ENCODE results near the gene MRPL40.

The MRPL40 gene

GRCh38 chr22:19407649-19408606 is 24.4 kb upstream of the MRPL40 start:
- Histone ChIP-seq H3K27me3 (replicated peaks) (no peaks in the 10 kb centered on the region), H3K27ac (no peak overlapping the region), H3K36me3 (replicated peaks) (peaks cover 52% of the 10 kb centered on the region), H3K4me3 (ENCODE audit: low read depth, low read length) (no peak overlapping the region)
- in situ Hi-C loops (cut with HindIII; ENCODE audit: low pct_ligation_motif_present, low sequenced_read_pairs) = no loop called here
- DNase-seq = no peak
- TF ChIP-seq, protein P1, sequence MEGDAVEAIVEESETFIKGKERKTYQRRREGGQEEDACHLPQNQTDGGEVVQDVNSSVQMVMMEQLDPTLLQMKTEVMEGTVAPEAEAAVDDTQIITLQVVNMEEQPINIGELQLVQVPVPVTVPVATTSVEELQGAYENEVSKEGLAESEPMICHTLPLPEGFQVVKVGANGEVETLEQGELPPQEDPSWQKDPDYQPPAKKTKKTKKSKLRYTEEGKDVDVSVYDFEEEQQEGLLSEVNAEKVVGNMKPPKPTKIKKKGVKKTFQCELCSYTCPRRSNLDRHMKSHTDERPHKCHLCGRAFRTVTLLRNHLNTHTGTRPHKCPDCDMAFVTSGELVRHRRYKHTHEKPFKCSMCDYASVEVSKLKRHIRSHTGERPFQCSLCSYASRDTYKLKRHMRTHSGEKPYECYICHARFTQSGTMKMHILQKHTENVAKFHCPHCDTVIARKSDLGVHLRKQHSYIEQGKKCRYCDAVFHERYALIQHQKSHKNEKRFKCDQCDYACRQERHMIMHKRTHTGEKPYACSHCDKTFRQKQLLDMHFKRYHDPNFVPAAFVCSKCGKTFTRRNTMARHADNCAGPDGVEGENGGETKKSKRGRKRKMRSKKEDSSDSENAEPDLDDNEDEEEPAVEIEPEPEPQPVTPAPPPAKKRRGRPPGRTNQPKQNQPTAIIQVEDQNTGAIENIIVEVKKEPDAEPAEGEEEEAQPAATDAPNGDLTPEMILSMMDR (IDR thresholded peaks at IDR 0.05; ENCODE audit: low read depth, low read length, missing control alignments) = no peak

GRCh38 chr22:19410941-19411689 is 21.2 kb upstream of the MRPL40 start:
- Histone ChIP-seq H3K27me3 (replicated peaks) (no peaks in the 10 kb centered on the region), H3K4me3 (ENCODE audit: low read depth, low read length) (no peak overlapping the region), H3K27ac (no peak overlapping the region), H3K36me3 (replicated peaks) (peaks cover 36% of the 10 kb centered on the region)
- no peak for DNase-seq
- in situ Hi-C loops (cut with HindIII; ENCODE audit: low pct_ligation_motif_present, low sequenced_read_pairs) = no loop called here
- TF ChIP-seq, protein P1 (IDR thresholded peaks at IDR 0.05; ENCODE audit: low read depth, low read length, missing control alignments) = no peak

DNA sequence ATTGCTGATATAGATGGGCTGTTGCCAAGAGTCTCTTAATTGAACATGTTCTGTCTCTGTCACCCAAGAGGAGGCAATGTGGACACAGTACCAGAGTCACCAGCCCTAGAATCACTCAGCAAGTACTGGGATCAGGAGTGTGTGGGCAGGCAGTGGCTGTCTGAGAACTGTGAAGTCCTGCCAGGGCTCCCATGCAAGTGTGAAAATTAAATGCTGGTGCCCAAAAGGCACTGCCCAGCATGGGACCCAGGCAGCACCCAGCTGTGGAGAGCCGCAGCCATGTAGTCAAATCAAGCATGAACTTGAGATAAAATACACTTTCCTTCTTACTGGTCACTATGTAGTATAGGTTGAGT is 20.7 kb upstream of the MRPL40 start:
- TF ChIP-seq, protein P1 (IDR thresholded peaks at IDR 0.05; ENCODE audit: low read depth, low read length, missing control alignments) = no peak
- peaks cover 31% of the 10 kb centered on the region for H3K36me3 ChIP-seq (replicated peaks)
- DNase-seq = no peak
- in situ Hi-C loops (cut with HindIII; ENCODE audit: low pct_ligation_motif_present, low sequenced_read_pairs) = no loop called here
- no peaks in the 10 kb centered on the region for H3K27me3 ChIP-seq (replicated peaks)
- H3K4me3 ChIP-seq (ENCODE audit: low read depth, low read length) = no peak overlapping the region
- no peak overlapping the region for H3K27ac ChIP-seq

- peaks cover 24% of the 10 kb centered on the region for H3K36me3 ChIP-seq (replicated peaks)
- TF ChIP-seq, protein P1 (IDR thresholded peaks at IDR 0.05; ENCODE audit: low read depth, low read length, missing control alignments) = no peak
- in situ Hi-C loops (cut with HindIII; ENCODE audit: low pct_ligation_motif_present, low sequenced_read_pairs) = no loop called here
These were observed 19.9 kb upstream of the MRPL40 start for GRCh38 chr22:19412478-19412877.

GRCh38 chr22:19412923-19413322 is 19.4 kb upstream of the MRPL40 start:
- in situ Hi-C loops (cut with HindIII; ENCODE audit: low pct_ligation_motif_present, low sequenced_read_pairs) = no loop called here
- Histone ChIP-seq H3K27me3 (replicated peaks) (no peaks in the 10 kb centered on the region), H3K36me3 (replicated peaks) (peaks cover 20% of the 10 kb centered on the region), H3K27ac (no peak overlapping the region), H3K4me3 (ENCODE audit: low read depth, low read length) (no peak overlapping the region)
- no peak for DNase-seq
- TF ChIP-seq, protein P1 (IDR thresholded peaks at IDR 0.05; ENCODE audit: low read depth, low read length, missing control alignments) = no peak

More at GRCh38 chr22:19412478-19412877, 19.9 kb upstream of the MRPL40 start:
- no peak overlapping the region for H3K4me3 ChIP-seq (ENCODE audit: low read depth, low read length)
- DNase-seq = no peak
- no peaks in the 10 kb centered on the region for H3K27me3 ChIP-seq (replicated peaks)
- no peak overlapping the region for H3K27ac ChIP-seq
